Small intestine (tissue), 7 donors: ENCODE results near the gene CCNQ. TPM values are rescaled to one million over a fixed set of nuclear protein-coding genes. Genes with fewer than 3 reads are reported as not detected.
A peak's percentile ranks its signal among the peaks of the same experiment; 100 is the strongest.

Source experiments
- DNase-seq, 2 donors: peaks; one replicate each; pipeline versions ENCODE4 v3.0.0 to v3.0.0-alpha.2; 2013
- FAIRE-seq: peaks from 2 replicates; lab custom pipeline; 2012; peaks lifted over from hg19 to GRCh38; lab: Jason Lieb, UNC
- H3K27ac ChIP-seq, 3 donors: one replicate each; pipeline ENCODE4 v1.5.1; 2013; ENCODE audit warnings: low read length in 2 of 3, mild to moderate bottlenecking in 2 of 3, control low read depth in 1 of 3, inconsistent platforms in 1 of 3, low read depth in 1 of 3, moderate library complexity in 1 of 3
- H3K27me3 ChIP-seq, 3 donors: one replicate each; pipeline ENCODE4 v1.6.1; 2013; ENCODE audit warnings: low read length in 3 of 3, inconsistent platforms in 1 of 3; ENCODE audit not compliant: control insufficient read depth in 3 of 3, insufficient read depth in 3 of 3
- H3K36me3 ChIP-seq, 3 donors: one replicate each; pipeline ENCODE4 v1.6.1; 2013; ENCODE audit warnings: low read length in 3 of 3, inconsistent platforms in 1 of 3, low read depth in 1 of 3, mild to moderate bottlenecking in 1 of 3, moderate library complexity in 1 of 3; ENCODE audit not compliant: control insufficient read depth in 3 of 3, insufficient read depth in 2 of 3
- H3K4me1 ChIP-seq, 3 donors: one replicate each; pipeline ENCODE4 v1.6.1; 2013; ENCODE audit warnings: low read length in 2 of 3, inconsistent platforms in 1 of 3, low read depth in 1 of 3, mild to moderate bottlenecking in 1 of 3, moderate library complexity in 1 of 3; ENCODE audit not compliant: control insufficient read depth in 3 of 3, insufficient read depth in 2 of 3
- H3K4me3 ChIP-seq, 3 donors: one replicate each; pipeline ENCODE4 v1.5.1; 2013; ENCODE audit warnings: low read length in 3 of 3, control low read depth in 1 of 3, inconsistent platforms in 1 of 3, low read depth in 1 of 3, mild to moderate bottlenecking in 1 of 3, moderate library complexity in 1 of 3
- H3K9me3 ChIP-seq, 2 donors: one replicate each; pipeline ENCODE4 v1.6.1; 2013; ENCODE audit warnings: low read depth in 1 of 2, low read length in 1 of 2; ENCODE audit not compliant: control insufficient read depth in 2 of 2, insufficient read depth in 1 of 2
- WGBS, 3 donors: extraction: QIAGEN DNeasy Blood & Tissue Kit; methylation state at CpG; one replicate each; pipeline ENCODE4 v1.1.7; 2013; 5-methylcytosine and 5-hydroxymethylcytosine counted together
- polyA plus RNA-seq, 4 donors: library from polyadenylated mRNA; stranded (reverse) in 3 of 4; unstranded in 1 of 4; fragments of 200-250 nt in 3 of 4; fragments of 120-200 nt in 1 of 4; gene quantifications; one replicate each; pipeline versions ENCODE4 v1.2.1 to v1.2.3, GENCODE V29; 2013
- donor health status: healthy with polysubstance abuse.
- donor health status: control.
- donor health status: control.
- donor health status: Bipolar disorder and iron deficiency.
- donor health status: healthy.

The CCNQ gene
- polyA plus RNA-seq, 4 donors, result 14.9 to 41.9 (median 34.4) TPM

DNA sequence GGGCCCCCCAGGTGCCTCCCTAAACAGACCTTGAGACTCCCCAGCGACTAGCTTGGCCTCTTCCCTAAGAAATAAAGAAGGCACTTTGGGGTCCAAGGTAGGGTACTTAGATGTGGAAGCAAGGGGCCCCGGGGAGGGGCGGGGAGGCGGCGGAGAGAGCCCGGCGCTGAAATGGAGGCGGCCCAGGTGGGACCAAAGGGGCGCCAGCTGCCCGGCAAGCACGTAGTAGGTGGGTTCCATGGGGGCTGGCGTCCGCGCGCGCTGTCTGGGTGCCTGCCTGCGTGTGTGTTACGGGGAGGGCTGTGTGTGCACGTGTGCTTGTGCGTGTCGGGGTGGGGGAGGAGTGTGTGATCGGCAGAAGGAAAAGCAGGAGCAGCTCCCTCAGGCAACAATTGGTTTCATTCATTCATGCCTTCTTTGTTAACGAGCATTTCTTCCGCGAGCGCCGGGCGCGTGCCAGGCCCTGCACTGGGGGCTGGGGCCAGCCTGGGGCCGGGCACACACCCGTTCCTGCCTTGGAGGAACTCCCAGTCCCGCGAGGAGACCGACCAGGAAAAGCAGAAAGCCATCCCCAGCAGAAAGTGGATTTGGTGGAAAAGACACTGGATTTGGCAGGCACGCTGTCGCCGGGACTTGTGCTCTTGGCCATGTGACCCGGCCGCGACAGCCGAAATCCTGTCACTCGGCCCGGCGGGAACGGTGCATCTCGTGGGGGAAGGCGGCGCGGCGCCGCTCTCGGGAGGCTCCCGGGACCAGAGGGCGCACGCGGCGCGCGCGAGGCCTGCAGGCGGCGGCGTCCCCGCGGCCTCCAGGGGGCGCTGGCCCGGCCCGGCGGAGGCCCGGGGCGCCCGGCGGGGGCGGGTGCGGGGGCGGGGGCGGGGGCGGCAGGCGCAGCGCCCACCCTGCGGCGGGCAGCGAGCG is 44.8 kb upstream of the CCNQ start:
- 2 to 48% (median 11%) methylated on average over 46 to 84 of the region's 84 CpGs for WGBS, 3 donors
- Histone ChIP-seq H3K27ac (no peak overlapping the region), H3K9me3 (no peaks in the 10 kb centered on the region), H3K27me3 (peaks cover 19 to 67% (median 22%) of the 10 kb centered on the region in 3 donors), H3K4me3 (no peak overlapping the region), H3K36me3 (no peaks in the 10 kb centered on the region), H3K4me1 (no peaks in the 10 kb centered on the region)
- DNase-seq, result peak in 1 of 2 donors; percentile 49
- FAIRE-seq, result no peak

DNA sequence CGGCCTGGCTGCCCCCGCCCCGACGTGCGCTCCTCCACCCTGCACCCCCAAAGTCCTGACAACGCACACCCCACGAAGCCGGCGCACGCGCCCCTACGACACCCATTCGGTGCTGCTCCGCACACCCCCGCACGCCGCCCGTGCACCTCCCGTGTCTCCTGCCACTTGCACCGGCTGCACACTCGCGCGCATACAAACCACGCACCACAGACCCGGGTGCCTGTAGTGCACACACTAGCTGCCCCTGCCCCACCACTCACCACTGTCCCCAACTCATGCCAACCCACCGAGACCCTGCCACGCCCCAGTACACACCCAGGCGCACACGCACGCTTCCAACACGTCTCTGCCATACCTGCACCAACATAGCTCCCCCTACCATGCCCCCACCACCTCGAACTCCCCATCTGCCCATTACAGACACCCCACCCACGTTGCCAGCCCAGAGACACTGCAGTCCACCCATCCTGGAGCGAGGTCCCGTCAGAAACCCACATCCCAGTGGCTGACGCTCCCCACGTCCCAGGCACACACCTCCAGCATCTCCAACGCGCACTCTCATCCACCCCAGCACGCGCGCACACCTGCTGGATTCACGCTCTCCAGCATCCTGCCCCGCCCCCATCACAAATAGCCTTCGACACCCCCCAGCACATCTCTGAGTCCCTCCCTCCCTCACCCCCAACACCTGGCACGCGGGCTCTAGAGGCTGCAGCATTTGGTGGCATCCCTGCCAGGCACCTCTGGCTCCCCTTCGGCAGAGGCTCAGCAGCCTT is 43.9 kb upstream of the CCNQ start:
- Histone ChIP-seq H3K4me3 (no peak overlapping the region), H3K4me1 (no peaks in the 10 kb centered on the region), H3K27me3 (peaks cover 16 to 60% (median 19%) of the 10 kb centered on the region in 3 donors), H3K9me3 (no peaks in the 10 kb centered on the region), H3K36me3 (no peaks in the 10 kb centered on the region), H3K27ac (no peak overlapping the region)
- DNase-seq (no peak), FAIRE-seq (no peak)
- 3 to 34% (median 5%) methylated on average over 23 to 48 of the region's 48 CpGs for WGBS, 3 donors

DNA sequence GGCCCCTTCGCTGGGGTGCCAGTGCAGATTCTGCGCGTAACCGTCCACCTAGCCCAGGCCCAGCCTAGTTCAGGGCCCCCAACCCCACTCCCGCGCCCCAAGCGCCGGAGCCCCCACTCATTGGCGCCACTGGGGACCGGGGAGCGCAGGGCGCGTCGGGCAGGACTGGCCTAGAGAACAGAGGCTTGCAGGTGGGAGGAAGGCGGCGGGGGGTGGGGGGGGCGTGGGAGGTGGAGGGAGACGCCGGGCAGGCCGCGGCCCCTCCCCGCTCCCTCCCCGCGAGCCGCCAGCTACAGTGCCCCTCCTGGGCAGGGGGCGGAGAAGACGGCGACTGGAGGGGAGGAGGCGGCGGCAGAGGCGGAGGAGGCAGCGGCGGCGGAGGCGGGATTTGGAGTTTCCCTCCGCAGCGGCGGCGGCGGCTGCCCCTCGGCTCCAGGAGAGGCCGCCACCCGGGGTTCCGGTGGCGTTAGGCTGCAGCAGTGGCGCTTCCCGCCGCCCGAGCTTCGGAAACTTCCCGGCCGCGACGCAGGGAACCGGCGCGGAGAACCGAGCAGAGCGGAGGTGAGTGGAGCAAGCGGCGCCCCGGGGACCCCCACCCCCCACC is 43.2 kb upstream of the CCNQ start:
- peak in 1 of 2 donors; percentile 10 for DNase-seq
- no peak overlapping the region for H3K4me3 ChIP-seq
- H3K27ac ChIP-seq, result no peak overlapping the region
- no peaks in the 10 kb centered on the region for H3K9me3 ChIP-seq
- no peak for FAIRE-seq
- peaks cover 15 to 54% (median 16%) of the 10 kb centered on the region in 3 donors for H3K27me3 ChIP-seq
- no peaks in the 10 kb centered on the region for H3K4me1 ChIP-seq
- H3K36me3 ChIP-seq, result no peaks in the 10 kb centered on the region
- 2 to 27% (median 11%) methylated on average over 10 to 58 of the region's 62 CpGs for WGBS, 3 donors

DNA sequence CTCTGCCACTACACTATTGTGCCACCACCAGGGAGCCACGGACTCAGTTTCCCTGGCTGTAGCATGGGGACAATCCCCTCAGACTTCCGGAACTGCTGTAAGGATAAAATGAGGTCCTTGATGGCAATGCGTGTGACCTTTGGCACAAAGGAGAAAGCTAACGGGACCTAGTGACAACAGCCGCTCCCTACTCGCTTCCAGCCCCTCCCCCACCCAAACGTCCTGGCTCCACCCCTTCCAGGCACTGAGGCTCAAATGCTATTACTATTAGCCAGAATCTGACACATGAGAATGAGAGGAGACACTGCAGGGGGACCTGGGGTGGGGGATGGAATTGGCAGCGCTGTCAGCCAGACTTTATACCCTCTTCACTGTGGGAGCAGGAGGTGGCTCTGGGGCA is 42.7 kb upstream of the CCNQ start:
- FAIRE-seq, result no peak

DNA sequence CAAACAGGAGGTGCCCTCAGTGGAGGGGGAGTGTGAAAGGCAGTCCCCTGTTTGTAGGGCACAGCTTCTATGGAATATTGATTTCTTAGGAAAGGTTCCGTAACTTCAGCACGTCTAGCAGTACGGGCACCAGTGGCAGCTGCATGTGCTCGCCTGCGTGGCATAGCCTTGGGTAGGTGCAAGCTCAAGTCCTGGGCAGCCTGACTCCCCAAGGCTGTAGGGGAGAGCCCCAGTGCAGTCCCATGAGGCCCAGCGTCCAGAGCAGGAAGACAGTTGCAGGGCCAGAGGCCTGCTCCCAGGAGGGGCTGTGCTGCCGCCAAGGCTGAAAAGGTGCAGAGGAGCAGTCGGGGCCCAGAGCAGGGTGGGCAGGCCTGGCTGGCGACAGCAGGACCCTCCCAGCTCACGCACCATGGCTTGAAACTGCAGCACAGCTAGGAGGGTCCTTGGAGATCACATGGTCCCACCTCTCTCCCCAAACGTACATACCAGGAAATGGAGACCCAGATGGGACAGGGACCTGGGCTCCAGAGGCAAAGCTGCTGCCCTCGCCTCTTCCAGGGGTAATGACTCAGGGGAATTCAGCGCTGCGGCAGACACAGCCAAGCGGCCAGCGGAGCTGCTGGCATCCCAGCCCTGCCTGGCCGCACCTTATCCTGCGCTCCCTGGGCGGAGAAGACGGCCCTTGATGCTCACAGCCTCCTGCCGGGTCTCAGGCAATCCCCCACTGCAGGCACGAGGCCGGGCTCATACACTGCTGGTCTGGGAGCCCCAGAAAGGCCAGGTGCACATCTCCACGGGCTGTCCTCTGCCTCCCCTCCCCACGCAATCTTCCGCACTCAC is 42.0 kb upstream of the CCNQ start:
- H3K36me3 ChIP-seq, result no peaks in the 10 kb centered on the region
- H3K9me3 ChIP-seq, result no peaks in the 10 kb centered on the region
- no peaks in the 10 kb centered on the region for H3K4me1 ChIP-seq
- H3K27ac ChIP-seq, result no peak overlapping the region
- WGBS, 3 donors, result 42 to 62% (median 58%) methylated on average over 21 to 26 of the region's 26 CpGs
- peaks cover 10 to 45% (median 16%) of the 10 kb centered on the region in 3 donors for H3K27me3 ChIP-seq
- FAIRE-seq (no peak), DNase-seq (no peak)
- H3K4me3 ChIP-seq, result no peak overlapping the region

More for the DNA sequence above, 42.7 kb upstream of the CCNQ start:
- Histone ChIP-seq H3K9me3 (no peaks in the 10 kb centered on the region), H3K36me3 (no peaks in the 10 kb centered on the region), H3K27ac (no peak overlapping the region), H3K4me1 (no peaks in the 10 kb centered on the region), H3K4me3 (no peak overlapping the region), H3K27me3 (peaks cover 12 to 52% (median 16%) of the 10 kb centered on the region in 3 donors)
- peak in 1 of 2 donors; percentile 24 for DNase-seq
- 5 to 29% (median 9%) methylated on average over 8 of the region's 8 CpGs for WGBS, 3 donors

DNA sequence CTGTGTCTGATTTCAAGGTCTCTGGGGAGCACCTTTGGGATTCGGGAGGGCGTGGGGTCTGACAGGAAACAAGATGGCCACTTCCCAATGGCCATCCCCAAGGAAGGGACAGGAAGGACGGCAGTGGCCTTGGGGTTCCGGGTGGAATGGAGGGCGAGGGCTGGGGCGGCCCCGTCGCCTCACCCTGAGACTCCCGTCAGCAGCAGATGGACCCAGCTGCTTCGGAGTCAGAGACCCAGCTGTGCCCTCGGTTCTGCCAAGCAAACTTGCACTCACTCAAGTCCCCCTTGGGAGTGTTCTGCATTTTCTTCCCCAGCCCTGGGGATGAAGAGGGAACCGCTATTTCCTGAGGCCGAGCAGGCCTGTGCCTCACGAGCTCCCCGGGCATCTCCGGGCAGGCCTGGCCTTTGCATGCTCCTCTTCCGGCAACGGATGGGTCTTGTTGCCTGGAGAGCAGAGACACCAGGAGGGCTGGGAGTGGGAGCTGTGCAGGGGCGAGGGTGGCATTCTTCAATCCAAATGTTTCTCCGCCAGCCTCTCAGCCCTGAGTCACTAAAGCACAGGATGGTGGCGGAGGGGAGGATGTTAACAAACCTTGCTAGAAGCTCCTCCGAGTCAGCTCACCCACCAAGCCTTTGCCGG is 41.2 kb upstream of the CCNQ start:
- DNase-seq (no peak), FAIRE-seq (no peak)

DNA sequence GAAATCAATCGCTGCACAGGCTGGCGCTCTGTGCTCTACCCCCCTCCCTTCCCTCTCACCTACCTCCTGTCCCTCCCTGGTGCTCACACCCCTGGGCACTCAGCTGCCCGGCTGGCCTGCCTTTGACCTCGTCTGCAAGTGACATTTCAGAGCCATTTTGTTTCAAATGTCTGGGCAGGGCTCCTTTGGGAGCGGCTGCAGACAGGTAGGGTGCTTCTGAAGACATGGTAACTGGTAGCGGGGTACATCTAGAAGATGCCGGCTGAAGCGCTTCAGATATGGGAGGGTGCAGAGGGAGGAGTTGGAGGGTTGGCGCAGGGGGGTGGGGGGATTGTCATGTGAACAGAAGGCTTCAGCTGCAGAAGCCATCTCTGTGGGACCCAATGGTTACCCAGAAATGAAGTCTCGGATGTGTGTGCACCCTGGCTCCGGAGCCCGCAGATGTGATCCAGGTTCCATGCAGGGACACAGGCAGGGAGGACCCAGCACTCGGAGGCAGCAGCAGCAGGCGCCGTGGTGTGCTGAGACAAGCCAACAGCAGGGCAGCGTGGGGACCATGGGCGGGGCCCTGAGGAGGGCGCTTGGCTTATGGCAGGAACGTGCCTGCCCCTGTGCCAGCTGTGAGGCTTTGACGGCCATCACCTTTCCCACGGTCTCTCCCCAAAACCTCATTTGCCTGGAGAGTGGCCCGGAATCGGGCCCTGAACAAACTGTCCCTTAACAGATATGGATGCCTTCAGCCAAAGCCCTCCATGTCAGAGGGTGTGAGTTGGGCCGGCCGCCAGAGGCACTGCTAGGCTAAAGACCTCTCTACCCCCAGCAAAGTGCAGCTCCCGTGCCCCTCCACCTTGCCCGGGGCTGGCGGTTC is 40.5 kb upstream of the CCNQ start:
- Histone ChIP-seq H3K36me3 (no peaks in the 10 kb centered on the region), H3K27ac (no peak overlapping the region), H3K9me3 (no peaks in the 10 kb centered on the region), H3K4me3 (no peak overlapping the region), H3K27me3 (peaks cover 3 to 30% (median 6%) of the 10 kb centered on the region in 3 donors), H3K4me1 (no peaks in the 10 kb centered on the region)
- WGBS, 3 donors, result 71 to 79% (median 74%) methylated on average over 20 to 28 of the region's 28 CpGs
- DNase-seq, result no peak
- no peak for FAIRE-seq

More for the DNA sequence above, 41.2 kb upstream of the CCNQ start:
- Histone ChIP-seq H3K4me1 (no peaks in the 10 kb centered on the region), H3K27me3 (peaks cover 7 to 37% (median 12%) of the 10 kb centered on the region in 3 donors), H3K27ac (no peak overlapping the region), H3K36me3 (no peaks in the 10 kb centered on the region), H3K4me3 (no peak overlapping the region), H3K9me3 (no peaks in the 10 kb centered on the region)
- 79 to 87% (median 82%) methylated on average over 14 to 23 of the region's 23 CpGs for WGBS, 3 donors
